ENCODE results near the gene SNORC. TPM values are rescaled to one million over a fixed set of nuclear protein-coding genes. Genes with fewer than 3 reads are reported as not detected.

The SNORC gene
- total and polyA plus RNA-seq, 10 of the 15 experiments (the other 5 are each of a cell fraction or from before 2014, with no cell fraction given) = 0.04 to 0.74 (median 0.45) TPM; not detected in 4

DNA sequence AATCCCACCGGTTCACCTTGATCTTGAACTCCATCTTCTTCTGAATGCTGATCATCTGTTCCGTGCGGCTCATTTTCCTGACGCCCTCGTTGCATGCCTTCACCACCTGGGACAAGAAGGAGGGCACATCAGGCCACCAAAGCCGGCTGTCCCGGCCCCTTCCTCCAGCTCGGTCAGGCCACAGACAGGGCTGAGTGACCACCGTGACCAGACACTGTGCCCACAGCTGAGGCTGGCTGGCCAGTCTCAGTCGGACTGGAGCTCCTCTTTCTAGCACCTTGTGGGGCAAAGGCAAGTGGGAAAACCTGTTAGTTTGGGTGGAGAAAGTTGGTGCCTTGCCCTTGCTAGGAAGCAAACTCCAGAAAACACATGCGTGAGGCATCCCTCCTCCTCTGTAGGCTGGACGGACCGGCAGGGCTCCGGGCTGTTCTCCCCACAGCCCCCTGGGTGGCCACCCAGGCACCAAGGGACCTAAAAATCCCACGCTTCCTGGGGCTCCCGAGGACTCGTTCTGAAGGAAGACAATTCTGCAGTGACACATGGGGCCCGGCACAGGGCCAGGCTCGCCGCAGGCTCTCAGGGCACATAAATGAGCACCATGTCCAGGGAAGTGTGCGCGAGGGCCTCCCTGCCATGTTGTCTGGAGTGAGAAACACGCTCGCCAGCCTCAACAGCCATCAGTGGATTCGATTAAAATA is 15.3 kb downstream of the SNORC start:
- ChIA-PET RAD21 (ENCODE audit: unreplicated experiment) (interaction anchor here (0.7 kb wide), 1 partner anchor 143 kb away, joined by 3 read pairs; no protein-coding TSS in a partner anchor), CTCF (no interaction called here), SMC1A (ENCODE audit: uncharacterized antibody, unreplicated experiment) (no interaction called here), POLR2A (no interaction called here)
- H4K20me1 ChIP-seq (ENCODE audit: control insufficient read depth, insufficient read depth) = no peaks in the 10 kb centered on the region
- H3K79me2 ChIP-seq (ENCODE audit: control insufficient read depth, insufficient read depth, low read length) = no peaks in the 10 kb centered on the region
- no peak overlapping the region for H2AFZ ChIP-seq (ENCODE audit: control insufficient read depth, low read depth, low read length)
- no peak for DNase-seq (ENCODE audit: low read depth, low spot score)
- no TSS peak for BruUV-seq (replicated peaks)
- H3K27me3 ChIP-seq (replicated peaks in 1 of 2; ENCODE audit: control insufficient read depth in 2 of 2, insufficient read depth in 2 of 2, low read length in 1 of 2) = no peaks in the 10 kb centered on the region; a peak in 1 of 4 replicates
- H3K4me2 ChIP-seq (ENCODE audit: control insufficient read depth, insufficient read depth) = no peak overlapping the region
- H3K9me3 ChIP-seq (replicated peaks; ENCODE audit: control insufficient read depth, insufficient read depth, low read length) = no peaks in the 10 kb centered on the region
- H3K4me1 ChIP-seq (ENCODE audit: control insufficient read depth, insufficient read depth, low read length) = no peaks in the 10 kb centered on the region
- FAIRE-seq = no peak
- no peaks in the 10 kb centered on the region for H3K36me3 ChIP-seq (ENCODE audit: control insufficient read depth in 2 of 2, insufficient read depth in 2 of 2, low read length in 1 of 2)
- H3K27ac ChIP-seq (ENCODE audit: control insufficient read depth, insufficient read depth) = no peak overlapping the region
- TF ChIP-seq ZZZ3 (IDR thresholded peaks at IDR 0.05; ENCODE audit: control insufficient read depth, insufficient read length, low read depth) = no peak
- TF ChIP-seq PML (IDR thresholded peaks at IDR 0.05; ENCODE audit: low read length) = no peak
- TF ChIP-seq PAX8 (IDR thresholded peaks at IDR 0.05) = no peak
- TF ChIP-seq TBL1XR1 (IDR thresholded peaks at IDR 0.05; ENCODE audit: low read depth, low read length) = no peak
- no peak for TF ChIP-seq CBFB (IDR thresholded peaks at IDR 0.05; ENCODE audit: low read depth)
- TF ChIP-seq GATAD2B (conservative IDR thresholded peaks at IDR 0.05; ENCODE audit: low read depth) = no peak
- TF ChIP-seq, protein P1, sequence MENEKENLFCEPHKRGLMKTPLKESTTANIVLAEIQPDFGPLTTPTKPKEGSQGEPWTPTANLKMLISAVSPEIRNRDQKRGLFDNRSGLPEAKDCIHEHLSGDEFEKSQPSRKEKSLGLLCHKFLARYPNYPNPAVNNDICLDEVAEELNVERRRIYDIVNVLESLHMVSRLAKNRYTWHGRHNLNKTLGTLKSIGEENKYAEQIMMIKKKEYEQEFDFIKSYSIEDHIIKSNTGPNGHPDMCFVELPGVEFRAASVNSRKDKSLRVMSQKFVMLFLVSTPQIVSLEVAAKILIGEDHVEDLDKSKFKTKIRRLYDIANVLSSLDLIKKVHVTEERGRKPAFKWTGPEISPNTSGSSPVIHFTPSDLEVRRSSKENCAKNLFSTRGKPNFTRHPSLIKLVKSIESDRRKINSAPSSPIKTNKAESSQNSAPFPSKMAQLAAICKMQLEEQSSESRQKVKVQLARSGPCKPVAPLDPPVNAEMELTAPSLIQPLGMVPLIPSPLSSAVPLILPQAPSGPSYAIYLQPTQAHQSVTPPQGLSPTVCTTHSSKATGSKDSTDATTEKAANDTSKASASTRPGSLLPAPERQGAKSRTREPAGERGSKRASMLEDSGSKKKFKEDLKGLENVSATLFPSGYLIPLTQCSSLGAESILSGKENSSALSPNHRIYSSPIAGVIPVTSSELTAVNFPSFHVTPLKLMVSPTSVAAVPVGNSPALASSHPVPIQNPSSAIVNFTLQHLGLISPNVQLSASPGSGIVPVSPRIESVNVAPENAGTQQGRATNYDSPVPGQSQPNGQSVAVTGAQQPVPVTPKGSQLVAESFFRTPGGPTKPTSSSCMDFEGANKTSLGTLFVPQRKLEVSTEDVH (IDR thresholded peaks at IDR 0.05; ENCODE audit: low read depth, partially characterized antibody) = no peak
- no peak for TF ChIP-seq CEBPB (IDR thresholded peaks at IDR 0.05; ENCODE audit: borderline replicate concordance in 1 of 2, low read depth in 2 of 2, low read length in 2 of 2)
- TF ChIP-seq KLF5 (IDR thresholded peaks at IDR 0.05; ENCODE audit: partially characterized antibody) = no peak
- no peak for TF ChIP-seq NFYB (IDR thresholded peaks at IDR 0.05; ENCODE audit: insufficient read depth, low read depth, low read length)
- TF ChIP-seq, protein P2, sequence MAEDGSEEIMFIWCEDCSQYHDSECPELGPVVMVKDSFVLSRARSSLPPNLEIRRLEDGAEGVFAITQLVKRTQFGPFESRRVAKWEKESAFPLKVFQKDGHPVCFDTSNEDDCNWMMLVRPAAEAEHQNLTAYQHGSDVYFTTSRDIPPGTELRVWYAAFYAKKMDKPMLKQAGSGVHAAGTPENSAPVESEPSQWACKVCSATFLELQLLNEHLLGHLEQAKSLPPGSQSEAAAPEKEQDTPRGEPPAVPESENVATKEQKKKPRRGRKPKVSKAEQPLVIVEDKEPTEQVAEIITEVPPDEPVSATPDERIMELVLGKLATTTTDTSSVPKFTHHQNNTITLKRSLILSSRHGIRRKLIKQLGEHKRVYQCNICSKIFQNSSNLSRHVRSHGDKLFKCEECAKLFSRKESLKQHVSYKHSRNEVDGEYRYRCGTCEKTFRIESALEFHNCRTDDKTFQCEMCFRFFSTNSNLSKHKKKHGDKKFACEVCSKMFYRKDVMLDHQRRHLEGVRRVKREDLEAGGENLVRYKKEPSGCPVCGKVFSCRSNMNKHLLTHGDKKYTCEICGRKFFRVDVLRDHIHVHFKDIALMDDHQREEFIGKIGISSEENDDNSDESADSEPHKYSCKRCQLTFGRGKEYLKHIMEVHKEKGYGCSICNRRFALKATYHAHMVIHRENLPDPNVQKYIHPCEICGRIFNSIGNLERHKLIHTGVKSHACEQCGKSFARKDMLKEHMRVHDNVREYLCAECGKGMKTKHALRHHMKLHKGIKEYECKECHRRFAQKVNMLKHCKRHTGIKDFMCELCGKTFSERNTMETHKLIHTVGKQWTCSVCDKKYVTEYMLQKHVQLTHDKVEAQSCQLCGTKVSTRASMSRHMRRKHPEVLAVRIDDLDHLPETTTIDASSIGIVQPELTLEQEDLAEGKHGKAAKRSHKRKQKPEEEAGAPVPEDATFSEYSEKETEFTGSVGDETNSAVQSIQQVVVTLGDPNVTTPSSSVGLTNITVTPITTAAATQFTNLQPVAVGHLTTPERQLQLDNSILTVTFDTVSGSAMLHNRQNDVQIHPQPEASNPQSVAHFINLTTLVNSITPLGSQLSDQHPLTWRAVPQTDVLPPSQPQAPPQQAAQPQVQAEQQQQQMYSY (CRISPR knock-in tag; IDR thresholded peaks at IDR 0.05) = no peak
- TF ChIP-seq ESRRA (IDR thresholded peaks at IDR 0.05; ENCODE audit: low read length) = no peak
- TF ChIP-seq, protein P3, sequence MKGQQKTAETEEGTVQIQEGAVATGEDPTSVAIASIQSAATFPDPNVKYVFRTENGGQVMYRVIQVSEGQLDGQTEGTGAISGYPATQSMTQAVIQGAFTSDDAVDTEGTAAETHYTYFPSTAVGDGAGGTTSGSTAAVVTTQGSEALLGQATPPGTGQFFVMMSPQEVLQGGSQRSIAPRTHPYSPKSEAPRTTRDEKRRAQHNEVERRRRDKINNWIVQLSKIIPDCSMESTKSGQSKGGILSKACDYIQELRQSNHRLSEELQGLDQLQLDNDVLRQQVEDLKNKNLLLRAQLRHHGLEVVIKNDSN (IDR thresholded peaks at IDR 0.05; ENCODE audit: borderline replicate concordance, extremely low read length, insufficient read depth, low read depth, low read length) = no peak
- TF ChIP-seq TAF1 (IDR thresholded peaks at IDR 0.05; ENCODE audit: borderline replicate concordance, low read depth, low read length) = no peak
- no peak overlapping the region for H3K9ac ChIP-seq (ENCODE audit: control insufficient read depth, insufficient read depth, low read length)
- no peak overlapping the region for H3K4me3 ChIP-seq
- intact Hi-C loops (cut with micrococcal nuclease; ENCODE audit: unreplicated experiment) (no loop called here), in situ Hi-C loops (cut with MboI) (no loop called here)
- 56% methylated on average over 25 of the region's 25 CpGs for WGBS (ENCODE audit: insufficient coverage, insufficient replicate concordance, low lambda C conversion rate, missing lambda C conversion rate)
- ATAC-seq = no peak

Measured in GM12878 (cell line).